DMS 273 (cell line): ENCODE results near the gene C11orf52.

Experiments
- DNase-seq: peaks from one replicate; lab custom pipeline; 2025; ENCODE audit not compliant: unreplicated experiment; lab: John Stamatoyannopoulos, UW

C11orf52 gene

DNA sequence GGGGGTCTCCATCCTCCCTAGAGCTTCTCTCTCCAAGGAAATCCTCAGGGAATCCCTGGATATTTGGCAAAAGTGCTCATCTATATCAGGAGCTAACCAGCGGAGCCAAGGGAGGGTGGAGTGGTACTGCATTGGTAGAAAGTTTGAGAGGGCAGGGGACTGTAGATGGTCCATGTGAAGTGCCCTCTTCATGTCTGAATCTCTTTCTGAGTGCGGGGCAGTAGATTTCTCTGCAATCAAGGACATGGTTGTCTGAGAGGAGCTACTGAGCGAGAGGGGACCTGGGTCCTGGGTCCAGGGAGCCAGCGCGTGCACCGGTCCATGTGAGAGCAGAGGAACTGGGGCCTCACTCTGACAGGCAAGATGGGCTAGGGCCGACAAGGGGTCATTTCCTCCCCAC is 19.1 kb downstream of the C11orf52 start:
- DNase-seq = peak; percentile 25

GRCh38 chr11:111938687-111939160 is 20.0 kb downstream of the C11orf52 start:
- DNase-seq = peak; percentile 17

- DNase-seq = peak; percentile 76
Measured at GRCh38 chr11:111939836-111940604, 21.3 kb downstream of the C11orf52 start.

GRCh38 chr11:111941963-111942362 is 23.2 kb downstream of the C11orf52 start:
- peak; percentile 94 for DNase-seq

DNA sequence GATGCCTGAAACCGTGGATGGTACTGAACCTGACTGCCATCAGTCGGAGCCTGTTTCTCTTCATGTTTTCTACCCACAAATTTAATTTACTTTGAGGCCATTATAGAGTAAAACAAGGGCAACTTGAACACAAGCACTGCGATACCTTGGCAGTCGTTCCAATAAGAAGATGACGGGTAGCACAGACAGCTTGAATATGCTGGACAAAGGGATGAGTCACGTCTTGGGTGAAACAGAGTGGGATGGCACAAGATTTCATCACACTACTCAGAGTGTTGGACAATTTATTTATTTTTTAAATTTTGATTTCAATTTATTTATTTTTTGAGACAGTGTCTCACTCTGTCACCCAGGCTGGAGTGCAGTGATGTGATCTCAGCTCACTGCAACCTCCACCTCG is 24.1 kb downstream of the C11orf52 start:
- DNase-seq = no peak

DNA sequence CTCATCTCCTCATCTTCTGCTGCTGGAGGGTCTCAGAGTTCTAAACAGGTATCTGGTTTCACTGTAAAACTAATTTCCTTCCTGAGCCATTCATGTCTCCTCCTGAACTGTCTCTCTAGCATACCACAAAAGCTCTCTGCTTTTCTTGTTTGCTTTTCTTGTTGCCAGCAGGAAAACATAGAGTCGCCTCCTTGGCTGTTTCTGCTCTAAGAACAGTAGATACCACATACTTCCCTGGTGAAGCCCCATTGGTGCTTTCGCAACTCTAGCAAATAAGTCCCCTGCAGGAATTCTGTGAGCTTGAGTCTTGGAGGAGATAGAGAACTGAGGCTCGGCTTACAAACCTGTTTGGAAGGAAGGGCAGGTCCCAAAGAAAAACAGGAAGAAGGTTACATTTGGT is 25.4 kb downstream of the C11orf52 start:
- no peak for DNase-seq

- no peak for DNase-seq
Measured at GRCh38 chr11:111944651-111945051, 25.9 kb downstream of the C11orf52 start.

DNA sequence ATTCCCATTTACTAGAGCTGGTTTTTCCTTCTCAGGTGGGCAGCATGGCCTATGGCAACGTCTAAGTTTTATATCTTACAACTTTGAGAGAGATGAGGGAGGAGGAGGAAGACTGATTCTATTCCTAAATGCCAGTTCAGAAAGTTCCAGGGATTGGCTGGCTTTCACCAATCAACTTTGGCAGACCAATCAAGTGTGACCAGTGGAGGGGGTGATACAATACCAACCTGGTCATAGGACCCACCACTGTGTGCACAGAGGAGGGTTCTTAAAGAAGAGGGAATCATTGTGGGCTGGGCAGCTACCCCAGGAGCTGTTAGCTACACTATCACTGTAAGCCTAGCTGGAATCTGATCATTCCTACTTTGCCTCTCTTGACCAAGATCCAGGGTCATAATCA is 26.5 kb downstream of the C11orf52 start:
- no peak for DNase-seq

DNA sequence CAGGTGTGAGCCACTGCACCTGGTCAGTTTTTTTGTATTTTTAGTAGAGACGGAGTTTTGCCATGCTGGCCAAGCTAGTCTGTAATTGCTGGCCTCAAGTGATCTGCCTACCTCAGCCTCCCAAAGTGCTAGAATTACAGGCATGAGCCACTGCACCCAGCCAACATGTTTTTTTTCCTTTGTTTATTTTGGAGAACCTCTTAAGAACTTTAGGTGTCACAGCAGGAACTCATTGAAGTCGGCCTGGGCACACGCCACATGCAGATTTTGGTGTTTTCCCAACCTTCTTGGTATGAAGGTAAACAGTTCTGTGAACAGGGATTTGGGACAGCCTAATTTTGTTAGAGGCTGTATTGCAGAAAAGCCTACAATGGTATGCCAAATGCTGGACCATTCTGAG is 27.8 kb downstream of the C11orf52 start:
- DNase-seq = no peak

- DNase-seq = no peak
Measured at GRCh38 chr11:111947143-111947542, 28.4 kb downstream of the C11orf52 start.

DNA sequence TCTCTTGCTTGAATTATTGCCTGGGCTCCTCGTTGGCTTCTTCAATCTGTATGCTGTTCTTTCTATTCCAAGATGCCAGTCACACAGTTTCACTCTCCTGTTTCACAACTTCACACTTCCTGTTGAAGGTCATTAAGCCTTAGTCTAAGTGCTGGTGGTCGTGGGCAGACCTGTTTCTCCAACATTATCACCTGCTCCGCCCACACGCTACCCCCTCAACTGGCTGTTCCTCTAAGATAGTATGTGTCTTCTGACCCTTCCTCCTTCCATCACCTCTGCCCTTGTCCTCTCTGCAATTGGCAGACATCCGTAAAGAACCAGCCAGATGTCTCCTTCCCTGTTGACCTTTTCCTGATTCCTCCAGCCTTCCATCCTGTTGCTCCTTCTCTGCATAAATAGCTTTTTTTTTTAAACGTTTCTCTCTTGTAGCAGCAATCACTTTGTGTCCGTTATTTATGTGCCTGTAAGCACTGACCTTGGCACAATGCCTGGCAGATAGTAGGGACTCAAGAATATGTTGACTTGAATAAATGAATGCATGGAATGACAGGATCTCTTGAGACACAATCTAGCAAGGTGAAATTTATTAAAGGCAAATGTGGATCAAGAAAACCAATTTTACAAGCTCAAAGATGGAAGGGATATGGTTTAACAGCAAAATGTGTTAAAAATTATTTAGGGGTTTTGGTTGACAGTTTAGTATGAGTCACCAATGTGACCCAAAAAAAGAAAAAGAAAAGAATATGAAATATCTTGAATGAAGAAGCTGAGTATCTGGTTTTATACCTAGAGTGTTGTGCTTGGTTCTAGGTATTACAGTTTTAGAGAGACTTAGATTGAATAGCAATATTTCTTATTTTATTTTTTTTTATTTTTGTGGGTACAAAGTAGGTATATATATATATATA is 31.1 kb downstream of the C11orf52 start:
- no peak for DNase-seq

DNA sequence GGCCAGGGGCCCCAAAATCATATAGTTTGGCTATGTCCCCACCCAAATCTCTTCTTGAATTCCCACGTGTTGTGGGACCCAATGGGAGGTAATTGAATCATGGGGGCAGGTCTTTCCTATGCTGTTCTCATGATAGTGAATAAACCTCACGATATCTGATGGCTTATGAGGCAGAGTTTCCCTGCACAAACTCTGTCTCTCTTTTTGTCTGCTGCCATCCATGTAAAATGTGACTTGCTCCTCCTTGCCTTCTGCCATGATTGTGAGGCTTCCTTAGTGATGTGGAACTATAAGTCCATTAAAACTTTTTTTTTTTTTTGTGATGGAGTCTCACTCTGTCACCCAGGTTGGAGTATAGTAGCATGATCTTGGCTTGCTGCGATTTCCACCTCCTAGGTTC is 32.9 kb downstream of the C11orf52 start:
- DNase-seq = no peak

GRCh38 chr11:111954154-111954553 is 35.4 kb downstream of the C11orf52 start:
- peak; percentile 7 for DNase-seq

- peak; percentile 92 for DNase-seq
Measured at GRCh38 chr11:111957663-111958444, 39.1 kb downstream of the C11orf52 start.

DNA sequence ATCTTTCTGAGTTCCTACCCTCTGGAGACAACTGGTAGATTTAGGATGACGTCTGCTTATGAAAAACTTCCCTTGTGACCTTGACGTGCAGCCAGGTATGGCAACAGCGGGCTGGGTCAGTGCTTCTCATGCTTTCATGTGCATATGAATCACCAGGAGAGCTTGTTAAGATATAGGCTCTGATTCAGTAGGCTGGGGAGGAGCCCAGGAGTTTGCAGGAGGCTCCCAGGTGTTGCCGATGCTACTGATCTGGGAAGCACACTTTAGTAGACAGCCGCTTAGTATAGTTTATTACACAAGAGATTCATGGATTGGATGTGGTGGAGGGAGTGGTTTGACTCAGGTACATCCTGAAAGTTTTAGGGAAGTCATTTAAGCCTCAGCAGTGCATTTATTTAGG is 42.2 kb downstream of the C11orf52 start:
- DNase-seq = no peak

DNA sequence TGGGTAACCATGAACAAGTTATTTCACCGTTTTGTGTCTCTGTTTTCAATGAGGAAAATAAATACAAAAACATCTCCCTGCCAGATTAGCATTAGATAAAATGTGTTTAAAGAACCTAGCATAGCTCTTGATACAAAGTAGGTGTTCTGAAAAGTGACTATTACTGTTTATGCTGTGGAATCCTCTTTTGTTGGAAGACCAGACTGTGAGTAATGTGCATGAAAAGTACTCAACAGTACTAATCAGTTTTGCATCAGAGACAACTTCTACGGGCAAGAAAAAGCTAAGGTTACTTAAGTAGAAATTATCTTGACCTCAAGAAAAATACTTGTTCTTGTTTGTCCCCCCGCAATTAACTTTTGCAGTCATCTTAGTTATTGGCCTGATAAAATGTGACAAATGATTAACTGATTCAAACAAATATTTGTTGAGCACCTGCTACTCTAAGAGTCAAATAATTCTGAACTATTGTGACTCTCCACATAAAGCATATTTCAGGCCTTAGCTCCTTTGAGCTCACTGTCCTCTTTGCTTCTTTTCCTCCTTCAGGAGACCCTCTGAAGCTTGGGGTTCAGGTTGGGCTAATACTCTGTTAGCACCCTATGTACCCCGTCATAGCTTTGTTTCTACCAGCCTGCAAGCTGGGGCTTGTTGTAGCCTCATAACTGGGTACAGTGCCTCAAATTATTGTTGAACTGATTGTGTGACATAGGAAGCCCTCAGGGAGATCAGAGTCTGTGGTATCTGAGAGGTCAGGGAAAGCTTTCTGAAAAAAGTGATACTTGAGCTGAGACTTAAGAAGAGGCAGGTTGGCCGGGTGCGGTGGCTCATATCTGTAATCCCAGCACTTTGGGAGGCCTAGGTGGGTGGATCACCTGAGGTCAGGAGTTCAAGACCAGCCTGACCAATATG is 42.9 kb downstream of the C11orf52 start:
- DNase-seq = no peak

DNA sequence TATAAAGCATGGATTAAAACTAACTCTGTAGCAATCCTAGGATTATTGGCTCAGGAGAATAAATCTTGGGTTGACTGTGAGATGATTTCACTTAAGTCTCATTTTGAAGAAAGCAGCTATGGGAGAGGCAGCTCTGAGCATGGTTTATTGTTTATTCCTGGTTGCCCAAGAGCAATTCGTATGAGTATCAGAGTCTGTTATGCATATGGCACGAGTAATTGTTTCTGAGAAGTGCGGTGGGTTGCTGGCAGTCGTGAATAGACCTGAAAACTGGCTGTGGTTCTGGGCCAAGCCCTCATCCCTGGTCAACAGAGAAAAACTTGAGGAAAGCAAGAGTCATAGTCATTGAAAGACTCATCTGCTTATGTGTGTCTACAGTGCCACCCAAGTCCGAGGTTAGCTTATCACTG is 45.2 kb downstream of the C11orf52 start:
- DNase-seq = no peak

GRCh38 chr11:111966678-111967077 is 48.0 kb downstream of the C11orf52 start:
- no peak for DNase-seq

GRCh38 chr11:111967649-111968048 is 48.9 kb downstream of the C11orf52 start:
- DNase-seq = no peak

DNA sequence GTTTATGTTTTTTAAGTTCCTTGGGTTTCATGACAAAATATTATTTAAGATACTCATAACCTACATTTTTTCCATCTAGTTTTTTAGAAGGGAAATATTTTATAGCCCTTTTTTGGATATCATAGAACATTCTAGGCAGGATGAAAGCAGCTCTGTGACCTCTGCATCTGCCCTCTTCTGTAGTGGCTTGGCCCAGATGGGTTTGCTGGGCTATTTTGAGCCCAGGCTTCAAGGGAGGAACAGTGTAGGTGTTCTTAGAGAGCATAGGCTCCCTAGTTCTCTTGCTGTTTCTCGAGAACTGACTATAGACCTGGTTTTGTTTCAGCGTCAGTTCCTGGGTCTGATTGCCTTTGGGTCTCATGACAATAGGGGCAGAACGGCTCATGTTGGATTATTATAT is 50.6 kb downstream of the C11orf52 start:
- no peak for DNase-seq
